Peyer's patch (tissue), 4 donors: ENCODE measurements around the gene ADGRD1.

Source experiments
- POLR2A ChIP-seq, 2 donors: fragments of 450-650 bp; IDR thresholded peaks; one replicate each; pipeline ENCODE4 v1.5.1; 2017; ENCODE audit warnings: antibody characterized with exemption in 2 of 2, mild to moderate bottlenecking in 2 of 2, moderate library complexity in 2 of 2
- TF ChIP-seq, protein P1 (sequence below), 6 experiments: fragments of 450-650 bp in 4 of 6; fragments of 200-600 bp in 2 of 6; sonication (generic) in 1 of 6; IDR thresholded peaks; one replicate each; pipeline ENCODE4 v1.5.1; 2017 to 2019; ENCODE audit warnings: antibody characterized with exemption in 6 of 6, mild to moderate bottlenecking in 3 of 6, moderate library complexity in 1 of 6

- TF ChIP-seq, protein P1, sequence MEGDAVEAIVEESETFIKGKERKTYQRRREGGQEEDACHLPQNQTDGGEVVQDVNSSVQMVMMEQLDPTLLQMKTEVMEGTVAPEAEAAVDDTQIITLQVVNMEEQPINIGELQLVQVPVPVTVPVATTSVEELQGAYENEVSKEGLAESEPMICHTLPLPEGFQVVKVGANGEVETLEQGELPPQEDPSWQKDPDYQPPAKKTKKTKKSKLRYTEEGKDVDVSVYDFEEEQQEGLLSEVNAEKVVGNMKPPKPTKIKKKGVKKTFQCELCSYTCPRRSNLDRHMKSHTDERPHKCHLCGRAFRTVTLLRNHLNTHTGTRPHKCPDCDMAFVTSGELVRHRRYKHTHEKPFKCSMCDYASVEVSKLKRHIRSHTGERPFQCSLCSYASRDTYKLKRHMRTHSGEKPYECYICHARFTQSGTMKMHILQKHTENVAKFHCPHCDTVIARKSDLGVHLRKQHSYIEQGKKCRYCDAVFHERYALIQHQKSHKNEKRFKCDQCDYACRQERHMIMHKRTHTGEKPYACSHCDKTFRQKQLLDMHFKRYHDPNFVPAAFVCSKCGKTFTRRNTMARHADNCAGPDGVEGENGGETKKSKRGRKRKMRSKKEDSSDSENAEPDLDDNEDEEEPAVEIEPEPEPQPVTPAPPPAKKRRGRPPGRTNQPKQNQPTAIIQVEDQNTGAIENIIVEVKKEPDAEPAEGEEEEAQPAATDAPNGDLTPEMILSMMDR (IDR thresholded peaks at IDR 0.05) = no peak
- TF ChIP-seq POLR2A (IDR thresholded peaks at IDR 0.05) = no peak
These were observed 44.6 kb upstream of the ADGRD1 start for GRCh38 chr12:130909111-130909510.
